Neural progenitor cell (in vitro differentiated cells): ENCODE measurements around the gene ZMIZ2.
"Not testable (repeated sequence)": the region's sequence is repeated elsewhere in the genome, so short reads cannot be mapped to it uniquely, and the experiment has no call there.

Experiments
- EZH2 ChIP-seq: fragments of 200-600 bp; sonication (generic); IDR thresholded peaks from 2 replicates; pipeline ENCODE4 v1.6.1; 2017; ENCODE audit warnings: antibody characterized with exemption, mild to moderate bottlenecking, moderate library complexity
- EZH2phosphoT487 ChIP-seq: fragments of 200-600 bp; sonication (generic); IDR thresholded peaks from 2 replicates; pipeline ENCODE4 v1.6.1; 2017; ENCODE audit warnings: antibody characterized with exemption
- TF ChIP-seq, protein P1 (sequence below): fragments of 200-600 bp; sonication (generic); IDR thresholded peaks from 2 replicates; pipeline ENCODE4 v1.5.1; 2017; ENCODE audit warnings: antibody characterized with exemption, mild to moderate bottlenecking

GRCh38 chr7:44785218-44785617, 36.6 kb downstream of the ZMIZ2 start:
- TF ChIP-seq, protein P1, sequence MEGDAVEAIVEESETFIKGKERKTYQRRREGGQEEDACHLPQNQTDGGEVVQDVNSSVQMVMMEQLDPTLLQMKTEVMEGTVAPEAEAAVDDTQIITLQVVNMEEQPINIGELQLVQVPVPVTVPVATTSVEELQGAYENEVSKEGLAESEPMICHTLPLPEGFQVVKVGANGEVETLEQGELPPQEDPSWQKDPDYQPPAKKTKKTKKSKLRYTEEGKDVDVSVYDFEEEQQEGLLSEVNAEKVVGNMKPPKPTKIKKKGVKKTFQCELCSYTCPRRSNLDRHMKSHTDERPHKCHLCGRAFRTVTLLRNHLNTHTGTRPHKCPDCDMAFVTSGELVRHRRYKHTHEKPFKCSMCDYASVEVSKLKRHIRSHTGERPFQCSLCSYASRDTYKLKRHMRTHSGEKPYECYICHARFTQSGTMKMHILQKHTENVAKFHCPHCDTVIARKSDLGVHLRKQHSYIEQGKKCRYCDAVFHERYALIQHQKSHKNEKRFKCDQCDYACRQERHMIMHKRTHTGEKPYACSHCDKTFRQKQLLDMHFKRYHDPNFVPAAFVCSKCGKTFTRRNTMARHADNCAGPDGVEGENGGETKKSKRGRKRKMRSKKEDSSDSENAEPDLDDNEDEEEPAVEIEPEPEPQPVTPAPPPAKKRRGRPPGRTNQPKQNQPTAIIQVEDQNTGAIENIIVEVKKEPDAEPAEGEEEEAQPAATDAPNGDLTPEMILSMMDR: not testable (repeated sequence)
- TF ChIP-seq EZH2, EZH2phosphoT487: not testable (repeated sequence)
